Measurements from ENCODE around the gene PCDHA1. TPM values are rescaled to one million over a fixed set of nuclear protein-coding genes. Genes with fewer than 3 reads are reported as not detected.

Gene PCDHA1
- polyA plus RNA-seq, 1 donor (not counting 4 experiments of a cell fraction or from before 2014, with no cell fraction given) = 0.03 TPM

GRCh38 chr5:140953234-140953633, 167.3 kb downstream of the PCDHA1 start:
- TF ChIP-seq EZH2 (IDR thresholded peaks at IDR 0.05; ENCODE audit: low read length) = no peak
- TF ChIP-seq CTCF (optimal IDR thresholded peaks at IDR 0.05 in 1 of 3, IDR thresholded peaks at IDR 0.05 in 1 of 3, conservative IDR thresholded peaks at IDR 0.05 in 1 of 3; ENCODE audit: extremely low read depth in 1 of 3, insufficient read depth in 2 of 3, low read length in 3 of 3) = no peak
- no peak overlapping the region for H3K9ac ChIP-seq (ENCODE audit: control insufficient read depth, extremely low read depth, insufficient read depth, low read length)
- no peaks in the 10 kb centered on the region for H3K9me1 ChIP-seq (ENCODE audit: control insufficient read depth, extremely low read depth, insufficient read depth, low read length)
- H3K4me1 ChIP-seq (ENCODE audit: control insufficient read depth, extremely low read depth, insufficient read depth, low read length) = no peaks in the 10 kb centered on the region
- dilution Hi-C loops (cut with MboI; ENCODE audit: extremely low pct_ligation_motif_present, low sequenced_read_pairs) = no loop called here
- no peak overlapping the region for H3K4me2 ChIP-seq (ENCODE audit: control insufficient read depth, extremely low read depth, insufficient read depth, low read depth, low read length)
- DNase-seq (ENCODE audit: low read depth, low spot score) (no peak), FAIRE-seq (no peak)
- no peaks in the 10 kb centered on the region for H3K27me3 ChIP-seq (ENCODE audit: control insufficient read depth, extremely low read depth, insufficient read depth, low read length)
- H4K20me1 ChIP-seq (ENCODE audit: control insufficient read depth, extremely low read depth, insufficient read depth, low read length) = no peaks in the 10 kb centered on the region
- no peaks in the 10 kb centered on the region for H3K9me3 ChIP-seq (ENCODE audit: control insufficient read depth, low read depth, low read length)
- H2AFZ ChIP-seq (ENCODE audit: control insufficient read depth, low read length) = no peak overlapping the region
- no peaks in the 10 kb centered on the region for H3K36me3 ChIP-seq (ENCODE audit: control insufficient read depth in 2 of 2, extremely low read depth in 1 of 2, insufficient read depth in 2 of 2, low read length in 2 of 2)
- no peaks in the 10 kb centered on the region for H3K79me2 ChIP-seq (ENCODE audit: control insufficient read depth, insufficient read depth, low read length)
- H3K4me3 ChIP-seq (ENCODE audit: control insufficient read depth in 2 of 3, extremely low read depth in 1 of 3, insufficient read depth in 2 of 3, low read depth in 1 of 3, low read length in 3 of 3) = no peak overlapping the region
- no peak overlapping the region for H3K27ac ChIP-seq (ENCODE audit: control insufficient read depth, insufficient read depth, low read length)

- H3K9me1 ChIP-seq (ENCODE audit: control insufficient read depth, extremely low read depth, insufficient read depth, low read length) = no peaks in the 10 kb centered on the region
- no peak for TF ChIP-seq EZH2 (IDR thresholded peaks at IDR 0.05; ENCODE audit: low read length)
- no peak for TF ChIP-seq CTCF (optimal IDR thresholded peaks at IDR 0.05 in 1 of 3, IDR thresholded peaks at IDR 0.05 in 1 of 3, conservative IDR thresholded peaks at IDR 0.05 in 1 of 3; ENCODE audit: extremely low read depth in 1 of 3, insufficient read depth in 2 of 3, low read length in 3 of 3)
- H3K9ac ChIP-seq (ENCODE audit: control insufficient read depth, extremely low read depth, insufficient read depth, low read length) = no peak overlapping the region
- DNase-seq (ENCODE audit: low read depth, low spot score) = no peak
- H3K9me3 ChIP-seq (ENCODE audit: control insufficient read depth, low read depth, low read length) = no peaks in the 10 kb centered on the region
- H3K27me3 ChIP-seq (ENCODE audit: control insufficient read depth, extremely low read depth, insufficient read depth, low read length) = peaks cover 14% of the 10 kb centered on the region
- H3K27ac ChIP-seq (ENCODE audit: control insufficient read depth, insufficient read depth, low read length) = no peak overlapping the region
- no peak overlapping the region for H2AFZ ChIP-seq (ENCODE audit: control insufficient read depth, low read length)
- H3K4me3 ChIP-seq (ENCODE audit: control insufficient read depth in 2 of 3, extremely low read depth in 1 of 3, insufficient read depth in 2 of 3, low read depth in 1 of 3, low read length in 3 of 3) = no peak overlapping the region
- peaks cover 2% of the 10 kb centered on the region for H3K4me1 ChIP-seq (ENCODE audit: control insufficient read depth, extremely low read depth, insufficient read depth, low read length)
- H3K36me3 ChIP-seq (ENCODE audit: control insufficient read depth in 2 of 2, extremely low read depth in 1 of 2, insufficient read depth in 2 of 2, low read length in 2 of 2) = no peaks in the 10 kb centered on the region
- no peak for FAIRE-seq
- no peaks in the 10 kb centered on the region for H4K20me1 ChIP-seq (ENCODE audit: control insufficient read depth, extremely low read depth, insufficient read depth, low read length)
- no peak overlapping the region for H3K4me2 ChIP-seq (ENCODE audit: control insufficient read depth, extremely low read depth, insufficient read depth, low read depth, low read length)
- dilution Hi-C loops (cut with MboI; ENCODE audit: extremely low pct_ligation_motif_present, low sequenced_read_pairs) = no loop called here
- no peaks in the 10 kb centered on the region for H3K79me2 ChIP-seq (ENCODE audit: control insufficient read depth, insufficient read depth, low read length)
These were observed 176.2 kb downstream of the PCDHA1 start for GRCh38 chr5:140962190-140962589.
